ENCODE data around the gene HHIPL1. TPM values are rescaled to one million over a fixed set of nuclear protein-coding genes. Genes with fewer than 3 reads are reported as not detected.

The HHIPL1 gene
- total and polyA plus RNA-seq, 2 donors (not counting 3 experiments of a cell fraction or from before 2014, with no cell fraction given) = 1.3 to 2.1 TPM

DNA sequence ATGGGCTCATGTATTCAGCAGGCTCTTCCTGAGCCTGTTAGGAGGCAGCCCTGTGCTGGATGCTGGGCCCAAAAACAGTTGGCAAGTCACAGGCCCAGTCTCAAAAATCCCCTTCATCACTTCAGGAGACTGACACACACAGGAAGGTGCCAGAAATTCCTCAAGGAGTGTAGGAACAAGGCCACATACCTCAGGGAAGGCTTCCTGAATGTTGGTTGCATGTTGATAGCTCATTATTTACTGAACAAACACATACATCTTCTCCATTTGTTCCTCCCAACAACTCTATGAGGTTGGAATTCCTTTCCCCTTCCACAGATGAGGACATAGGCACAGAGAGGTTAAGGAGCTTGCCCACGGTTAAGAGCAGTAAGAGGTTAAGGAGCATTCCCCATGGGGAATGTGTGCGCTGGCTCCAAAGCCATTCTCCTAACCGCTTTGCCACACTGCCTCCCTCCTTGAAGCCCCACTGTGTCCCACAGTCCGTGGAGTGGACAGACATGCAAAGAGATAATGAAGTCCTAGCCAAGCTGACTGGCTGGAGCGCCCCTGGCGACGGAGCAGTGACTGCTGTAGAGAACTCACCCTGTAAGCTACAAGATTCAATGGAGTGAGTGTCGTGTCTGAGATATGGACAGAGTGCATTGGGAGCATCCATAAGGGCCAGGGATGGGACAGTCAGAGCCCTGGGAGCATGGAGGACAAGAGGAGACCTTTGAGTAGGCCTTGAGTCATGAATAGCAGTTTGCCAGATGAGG, 3.3 kb downstream of the HHIPL1 start:
- H3K4me1 ChIP-seq (ENCODE audit: control insufficient read depth, extremely low read depth, insufficient read depth, low read length) = no peaks in the 10 kb centered on the region
- no peak overlapping the region for H3K4me3 ChIP-seq (replicated peaks in 1 of 3; ENCODE audit: insufficient read depth in 1 of 3, low read depth in 1 of 3, low read length in 3 of 3)
- no peak overlapping the region for H3K9ac ChIP-seq (replicated peaks; ENCODE audit: extremely low read depth, insufficient read depth, low read length)
- H3K79me2 ChIP-seq (ENCODE audit: control insufficient read depth, insufficient read depth, low read length) = no peaks in the 10 kb centered on the region
- no peak overlapping the region for H2AFZ ChIP-seq (ENCODE audit: low read depth, low read length)
- no peak for FAIRE-seq
- TF ChIP-seq EZH2 (IDR thresholded peaks at IDR 0.05; ENCODE audit: borderline replicate concordance, low read depth, low read length, severe bottlenecking) (no peak), POLR2A (IDR thresholded peaks at IDR 0.05; ENCODE audit: low read depth, low read length) (no peak), FOS (IDR thresholded peaks at IDR 0.05; ENCODE audit: borderline replicate concordance, insufficient read depth, low read length) (no peak), POLR2AphosphoS5 (IDR thresholded peaks at IDR 0.05; ENCODE audit: insufficient read depth, low read depth, low read length) (no peak), JUN (IDR thresholded peaks at IDR 0.05; ENCODE audit: borderline replicate concordance, insufficient read depth, insufficient read length, low read depth) (no peak), MYC (IDR thresholded peaks at IDR 0.05; ENCODE audit: low read depth, low read length) (no peak), GATA2 (IDR thresholded peaks at IDR 0.05; ENCODE audit: insufficient read depth, insufficient read length, low read depth, low read length) (no peak)
- TF ChIP-seq, protein P1, sequence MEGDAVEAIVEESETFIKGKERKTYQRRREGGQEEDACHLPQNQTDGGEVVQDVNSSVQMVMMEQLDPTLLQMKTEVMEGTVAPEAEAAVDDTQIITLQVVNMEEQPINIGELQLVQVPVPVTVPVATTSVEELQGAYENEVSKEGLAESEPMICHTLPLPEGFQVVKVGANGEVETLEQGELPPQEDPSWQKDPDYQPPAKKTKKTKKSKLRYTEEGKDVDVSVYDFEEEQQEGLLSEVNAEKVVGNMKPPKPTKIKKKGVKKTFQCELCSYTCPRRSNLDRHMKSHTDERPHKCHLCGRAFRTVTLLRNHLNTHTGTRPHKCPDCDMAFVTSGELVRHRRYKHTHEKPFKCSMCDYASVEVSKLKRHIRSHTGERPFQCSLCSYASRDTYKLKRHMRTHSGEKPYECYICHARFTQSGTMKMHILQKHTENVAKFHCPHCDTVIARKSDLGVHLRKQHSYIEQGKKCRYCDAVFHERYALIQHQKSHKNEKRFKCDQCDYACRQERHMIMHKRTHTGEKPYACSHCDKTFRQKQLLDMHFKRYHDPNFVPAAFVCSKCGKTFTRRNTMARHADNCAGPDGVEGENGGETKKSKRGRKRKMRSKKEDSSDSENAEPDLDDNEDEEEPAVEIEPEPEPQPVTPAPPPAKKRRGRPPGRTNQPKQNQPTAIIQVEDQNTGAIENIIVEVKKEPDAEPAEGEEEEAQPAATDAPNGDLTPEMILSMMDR (IDR thresholded peaks at IDR 0.05; ENCODE audit: extremely low read depth in 1 of 2, insufficient read depth in 1 of 2, low read depth in 1 of 2, low read length in 2 of 2) = no peak
- TF ChIP-seq, protein P2, sequence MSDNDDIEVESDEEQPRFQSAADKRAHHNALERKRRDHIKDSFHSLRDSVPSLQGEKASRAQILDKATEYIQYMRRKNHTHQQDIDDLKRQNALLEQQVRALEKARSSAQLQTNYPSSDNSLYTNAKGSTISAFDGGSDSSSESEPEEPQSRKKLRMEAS (IDR thresholded peaks at IDR 0.05; ENCODE audit: insufficient read depth, insufficient read length) = no peak
- no peaks in the 10 kb centered on the region for H3K9me1 ChIP-seq (replicated peaks; ENCODE audit: control insufficient read depth, extremely low read depth, insufficient read depth, low read length)
- no TSS peak for BruUV-seq (replicated peaks)
- no peaks in the 10 kb centered on the region for H4K20me1 ChIP-seq (replicated peaks; ENCODE audit: control insufficient read depth, extremely low read depth, insufficient read depth, low read length)
- dilution Hi-C loops (cut with MboI; ENCODE audit: extremely low pct_ligation_motif_present, low sequenced_read_pairs) (no loop called here), intact Hi-C loops (cut with micrococcal nuclease) (no loop called here)
- H3K27ac ChIP-seq (ENCODE audit: insufficient read depth, low read depth, low read length) = no peak overlapping the region
- H3K36me3 ChIP-seq (ENCODE audit: control insufficient read depth in 2 of 2, extremely low read depth in 1 of 2, insufficient read depth in 2 of 2, low read length in 2 of 2) = no peaks in the 10 kb centered on the region
- DNase-seq (ENCODE audit: low read depth, low spot score) = no peak
- H3K4me2 ChIP-seq (ENCODE audit: insufficient read depth, low read length) = no peak overlapping the region
- ChIA-PET POLR2A (no interaction called here), CTCF (interaction anchor here (1.9 kb wide), 1 partner anchor 9 kb away, joined by 3 read pairs; no protein-coding TSS in a partner anchor)
- H3K27me3 ChIP-seq (ENCODE audit: control insufficient read depth in 2 of 2, insufficient read depth in 2 of 2, low read length in 2 of 2) = no peaks in the 10 kb centered on the region
- H3K9me3 ChIP-seq (replicated peaks; ENCODE audit: control insufficient read depth, insufficient read depth, low read length) = no peaks in the 10 kb centered on the region

All from endothelial cell of umbilical vein (primary cell).